CMK (cell line): ENCODE measurements around the gene POLE.

ENCODE experiments used
- DNase-seq: peaks from one replicate; pipeline ENCODE4 v3.0.0-alpha.2; 2010; ENCODE audit warnings: low read depth

POLE gene

GRCh38 chr12:132651444-132652100, 35.6 kb downstream of the POLE start:
- DNase-seq = no peak

GRCh38 chr12:132649226-132649945, 37.8 kb downstream of the POLE start:
- DNase-seq = no peak

GRCh38 chr12:132648616-132649225, 38.4 kb downstream of the POLE start:
- DNase-seq = no peak

- DNase-seq = no peak
Observed at GRCh38 chr12:132647858-132648257, 39.3 kb downstream of the POLE start.

GRCh38 chr12:132646850-132647249, 40.3 kb downstream of the POLE start:
- no peak for DNase-seq

GRCh38 chr12:132642846-132643835, 44.0 kb downstream of the POLE start:
- DNase-seq = no peak

GRCh38 chr12:132641811-132642650, 45.1 kb downstream of the POLE start:
- no peak for DNase-seq

GRCh38 chr12:132640936-132641335, 46.2 kb downstream of the POLE start:
- peak; percentile 67 for DNase-seq

GRCh38 chr12:132639956-132640520, 47.1 kb downstream of the POLE start:
- no peak for DNase-seq

GRCh38 chr12:132638541-132639408, 48.4 kb downstream of the POLE start:
- DNase-seq = no peak

- DNase-seq = no peak
Observed at GRCh38 chr12:132637811-132638210, 49.3 kb downstream of the POLE start.

- DNase-seq = no peak
Observed at GRCh38 chr12:132635076-132635955, 51.8 kb downstream of the POLE start.

GRCh38 chr12:132634411-132634990, 52.6 kb downstream of the POLE start:
- DNase-seq = no peak

GRCh38 chr12:132633901-132634300, 53.2 kb downstream of the POLE start:
- DNase-seq = no peak

GRCh38 chr12:132633398-132633797, 53.7 kb downstream of the POLE start:
- DNase-seq = no peak

GRCh38 chr12:132632521-132633228, 54.5 kb downstream of the POLE start:
- DNase-seq = no peak

GRCh38 chr12:132631666-132632065, 55.5 kb downstream of the POLE start:
- DNase-seq = no peak

- no peak for DNase-seq
Observed at GRCh38 chr12:132630672-132631071, 56.5 kb downstream of the POLE start.
